Measurements from ENCODE around the gene CHN2. TPM values are rescaled to one million over a fixed set of nuclear protein-coding genes. Genes with fewer than 3 reads are reported as not detected.

The CHN2 gene
- total RNA-seq, 1 experiment from 2014 or later, result 5.0 TPM

DNA sequence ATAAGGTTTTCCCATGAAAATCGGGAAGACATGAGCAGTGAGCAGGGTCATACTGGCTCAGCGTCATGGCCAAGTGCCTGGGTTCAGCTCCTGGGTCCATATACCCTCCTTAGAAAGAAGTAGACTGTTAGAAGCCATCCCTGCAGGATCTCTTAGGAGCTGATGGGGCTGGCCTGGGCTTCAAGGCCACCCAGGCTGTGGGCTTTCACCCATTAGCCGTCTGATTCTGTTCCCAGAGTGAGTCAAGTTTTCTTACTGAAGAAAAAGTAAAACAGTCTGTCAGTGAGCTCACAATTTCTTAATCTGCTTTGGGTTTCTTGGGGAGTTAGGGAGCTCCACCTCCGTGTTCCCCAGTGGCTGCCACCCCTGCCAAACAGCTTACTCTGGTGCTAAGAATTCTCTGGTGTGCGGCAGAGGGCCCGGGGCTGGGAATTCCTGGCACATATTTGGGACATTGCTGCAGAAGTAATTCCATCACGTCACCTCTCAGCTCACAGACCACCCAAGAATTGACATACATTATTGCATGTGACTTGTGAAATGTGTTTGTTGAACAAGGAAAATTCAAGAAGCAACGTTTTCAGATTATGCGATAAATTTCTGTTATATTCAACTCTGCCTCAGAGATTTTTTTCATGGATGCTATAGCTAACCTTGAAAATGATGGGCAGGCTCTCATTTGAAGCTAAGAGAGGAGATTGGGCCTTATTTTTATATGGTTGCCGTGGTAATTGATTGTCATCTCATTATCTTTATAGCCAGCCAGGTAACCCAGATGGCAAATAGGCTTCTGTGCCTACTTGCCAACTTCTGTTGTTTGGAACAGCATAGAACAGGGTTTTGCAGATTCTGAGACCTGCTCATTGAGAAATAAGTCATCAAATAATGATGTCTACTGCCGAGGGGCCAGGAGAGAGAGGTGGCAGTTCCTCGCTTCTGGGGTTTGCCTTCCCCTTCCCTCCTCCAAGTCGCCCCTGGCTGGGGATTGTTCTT is 166.4 kb downstream of the CHN2 start:
- no peaks in the 10 kb centered on the region for H3K36me3 Mint-ChIP-seq
- peaks cover 10% of the 10 kb centered on the region for H3K4me1 Mint-ChIP-seq
- H3K4me3 Mint-ChIP-seq, result no peak overlapping the region
- ChIA-PET CTCF (interaction anchor here (1.2 kb wide), 1 partner anchor 171 kb away, joined by 5 read pairs; no protein-coding TSS in a partner anchor), POLR2A (no interaction called here)
- no peaks in the 10 kb centered on the region for H3K27me3 Mint-ChIP-seq (ENCODE audit: low read depth)
- no peak for TF ChIP-seq GTF2I (CRISPR knock-in tag; conservative IDR thresholded peaks at IDR 0.05)
- no peak for TF ChIP-seq HMGA2 (CRISPR knock-in tag; IDR thresholded peaks at IDR 0.05)
- TF ChIP-seq, protein P1, sequence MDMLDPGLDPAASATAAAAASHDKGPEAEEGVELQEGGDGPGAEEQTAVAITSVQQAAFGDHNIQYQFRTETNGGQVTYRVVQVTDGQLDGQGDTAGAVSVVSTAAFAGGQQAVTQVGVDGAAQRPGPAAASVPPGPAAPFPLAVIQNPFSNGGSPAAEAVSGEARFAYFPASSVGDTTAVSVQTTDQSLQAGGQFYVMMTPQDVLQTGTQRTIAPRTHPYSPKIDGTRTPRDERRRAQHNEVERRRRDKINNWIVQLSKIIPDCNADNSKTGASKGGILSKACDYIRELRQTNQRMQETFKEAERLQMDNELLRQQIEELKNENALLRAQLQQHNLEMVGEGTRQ (CRISPR knock-in tag; IDR thresholded peaks at IDR 0.05), result no peak
- TF ChIP-seq, protein P2, sequence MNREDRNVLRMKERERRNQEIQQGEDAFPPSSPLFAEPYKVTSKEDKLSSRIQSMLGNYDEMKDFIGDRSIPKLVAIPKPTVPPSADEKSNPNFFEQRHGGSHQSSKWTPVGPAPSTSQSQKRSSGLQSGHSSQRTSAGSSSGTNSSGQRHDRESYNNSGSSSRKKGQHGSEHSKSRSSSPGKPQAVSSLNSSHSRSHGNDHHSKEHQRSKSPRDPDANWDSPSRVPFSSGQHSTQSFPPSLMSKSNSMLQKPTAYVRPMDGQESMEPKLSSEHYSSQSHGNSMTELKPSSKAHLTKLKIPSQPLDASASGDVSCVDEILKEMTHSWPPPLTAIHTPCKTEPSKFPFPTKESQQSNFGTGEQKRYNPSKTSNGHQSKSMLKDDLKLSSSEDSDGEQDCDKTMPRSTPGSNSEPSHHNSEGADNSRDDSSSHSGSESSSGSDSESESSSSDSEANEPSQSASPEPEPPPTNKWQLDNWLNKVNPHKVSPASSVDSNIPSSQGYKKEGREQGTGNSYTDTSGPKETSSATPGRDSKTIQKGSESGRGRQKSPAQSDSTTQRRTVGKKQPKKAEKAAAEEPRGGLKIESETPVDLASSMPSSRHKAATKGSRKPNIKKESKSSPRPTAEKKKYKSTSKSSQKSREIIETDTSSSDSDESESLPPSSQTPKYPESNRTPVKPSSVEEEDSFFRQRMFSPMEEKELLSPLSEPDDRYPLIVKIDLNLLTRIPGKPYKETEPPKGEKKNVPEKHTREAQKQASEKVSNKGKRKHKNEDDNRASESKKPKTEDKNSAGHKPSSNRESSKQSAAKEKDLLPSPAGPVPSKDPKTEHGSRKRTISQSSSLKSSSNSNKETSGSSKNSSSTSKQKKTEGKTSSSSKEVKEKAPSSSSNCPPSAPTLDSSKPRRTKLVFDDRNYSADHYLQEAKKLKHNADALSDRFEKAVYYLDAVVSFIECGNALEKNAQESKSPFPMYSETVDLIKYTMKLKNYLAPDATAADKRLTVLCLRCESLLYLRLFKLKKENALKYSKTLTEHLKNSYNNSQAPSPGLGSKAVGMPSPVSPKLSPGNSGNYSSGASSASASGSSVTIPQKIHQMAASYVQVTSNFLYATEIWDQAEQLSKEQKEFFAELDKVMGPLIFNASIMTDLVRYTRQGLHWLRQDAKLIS (CRISPR knock-in tag; IDR thresholded peaks at IDR 0.05; ENCODE audit: borderline replicate concordance), result no peak
- TF ChIP-seq IRF2 (CRISPR knock-in tag; IDR thresholded peaks at IDR 0.05; ENCODE audit: borderline replicate concordance, low read depth), result no peak
- TF ChIP-seq ZNF232 (CRISPR knock-in tag; IDR thresholded peaks at IDR 0.05), result no peak
- TF ChIP-seq NR1H2 (CRISPR knock-in tag; IDR thresholded peaks at IDR 0.05), result no peak
- TF ChIP-seq CREM (CRISPR knock-in tag; IDR thresholded peaks at IDR 0.05), result no peak
- H3K9me3 Mint-ChIP-seq, result no peaks in the 10 kb centered on the region
- ATAC-seq, result no peak
- no peak overlapping the region for H3K27ac Mint-ChIP-seq
- DNase-seq (ENCODE audit: low spot score), result no peak

DNA sequence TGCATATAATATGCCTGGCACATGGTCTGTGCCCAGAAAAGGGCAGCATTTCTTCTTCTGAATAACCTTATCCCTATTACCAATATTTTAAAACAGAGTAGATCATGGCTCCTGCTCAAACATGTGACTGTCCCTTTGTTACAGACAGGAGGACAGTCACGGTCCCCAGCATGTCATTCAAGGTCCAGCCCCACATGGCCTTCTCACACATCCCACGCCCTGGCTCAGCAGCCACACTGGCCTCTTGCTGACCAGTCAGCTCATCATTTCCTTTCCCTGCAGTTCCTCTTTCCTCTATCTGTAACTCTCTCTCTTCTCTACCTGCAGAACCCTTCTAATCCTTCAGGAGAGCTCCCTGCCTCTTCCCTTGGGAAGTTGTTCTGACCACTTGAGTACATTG is 167.8 kb downstream of the CHN2 start:
- Mint-ChIP-seq H3K36me3 (no peaks in the 10 kb centered on the region), H3K9me3 (no peaks in the 10 kb centered on the region), H3K4me3 (no peak overlapping the region), H3K27ac (no peak overlapping the region), H3K27me3 (ENCODE audit: low read depth) (no peaks in the 10 kb centered on the region), H3K4me1 (peaks cover 10% of the 10 kb centered on the region)
- no peak for DNase-seq (ENCODE audit: low spot score)
- TF ChIP-seq, protein P3, sequence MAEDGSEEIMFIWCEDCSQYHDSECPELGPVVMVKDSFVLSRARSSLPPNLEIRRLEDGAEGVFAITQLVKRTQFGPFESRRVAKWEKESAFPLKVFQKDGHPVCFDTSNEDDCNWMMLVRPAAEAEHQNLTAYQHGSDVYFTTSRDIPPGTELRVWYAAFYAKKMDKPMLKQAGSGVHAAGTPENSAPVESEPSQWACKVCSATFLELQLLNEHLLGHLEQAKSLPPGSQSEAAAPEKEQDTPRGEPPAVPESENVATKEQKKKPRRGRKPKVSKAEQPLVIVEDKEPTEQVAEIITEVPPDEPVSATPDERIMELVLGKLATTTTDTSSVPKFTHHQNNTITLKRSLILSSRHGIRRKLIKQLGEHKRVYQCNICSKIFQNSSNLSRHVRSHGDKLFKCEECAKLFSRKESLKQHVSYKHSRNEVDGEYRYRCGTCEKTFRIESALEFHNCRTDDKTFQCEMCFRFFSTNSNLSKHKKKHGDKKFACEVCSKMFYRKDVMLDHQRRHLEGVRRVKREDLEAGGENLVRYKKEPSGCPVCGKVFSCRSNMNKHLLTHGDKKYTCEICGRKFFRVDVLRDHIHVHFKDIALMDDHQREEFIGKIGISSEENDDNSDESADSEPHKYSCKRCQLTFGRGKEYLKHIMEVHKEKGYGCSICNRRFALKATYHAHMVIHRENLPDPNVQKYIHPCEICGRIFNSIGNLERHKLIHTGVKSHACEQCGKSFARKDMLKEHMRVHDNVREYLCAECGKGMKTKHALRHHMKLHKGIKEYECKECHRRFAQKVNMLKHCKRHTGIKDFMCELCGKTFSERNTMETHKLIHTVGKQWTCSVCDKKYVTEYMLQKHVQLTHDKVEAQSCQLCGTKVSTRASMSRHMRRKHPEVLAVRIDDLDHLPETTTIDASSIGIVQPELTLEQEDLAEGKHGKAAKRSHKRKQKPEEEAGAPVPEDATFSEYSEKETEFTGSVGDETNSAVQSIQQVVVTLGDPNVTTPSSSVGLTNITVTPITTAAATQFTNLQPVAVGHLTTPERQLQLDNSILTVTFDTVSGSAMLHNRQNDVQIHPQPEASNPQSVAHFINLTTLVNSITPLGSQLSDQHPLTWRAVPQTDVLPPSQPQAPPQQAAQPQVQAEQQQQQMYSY (CRISPR knock-in tag; IDR thresholded peaks at IDR 0.05), result no peak
- TF ChIP-seq, protein P4, sequence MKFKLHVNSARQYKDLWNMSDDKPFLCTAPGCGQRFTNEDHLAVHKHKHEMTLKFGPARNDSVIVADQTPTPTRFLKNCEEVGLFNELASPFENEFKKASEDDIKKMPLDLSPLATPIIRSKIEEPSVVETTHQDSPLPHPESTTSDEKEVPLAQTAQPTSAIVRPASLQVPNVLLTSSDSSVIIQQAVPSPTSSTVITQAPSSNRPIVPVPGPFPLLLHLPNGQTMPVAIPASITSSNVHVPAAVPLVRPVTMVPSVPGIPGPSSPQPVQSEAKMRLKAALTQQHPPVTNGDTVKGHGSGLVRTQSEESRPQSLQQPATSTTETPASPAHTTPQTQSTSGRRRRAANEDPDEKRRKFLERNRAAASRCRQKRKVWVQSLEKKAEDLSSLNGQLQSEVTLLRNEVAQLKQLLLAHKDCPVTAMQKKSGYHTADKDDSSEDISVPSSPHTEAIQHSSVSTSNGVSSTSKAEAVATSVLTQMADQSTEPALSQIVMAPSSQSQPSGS (CRISPR knock-in tag; IDR thresholded peaks at IDR 0.05; ENCODE audit: borderline replicate concordance, low read depth), result no peak
- ATAC-seq, result no peak
- POLR2A ChIA-PET, result no interaction called here
- CTCF ChIA-PET, result no interaction called here

All from WTC11 (cell line).